ENCODE results near the gene FGF21. TPM values are rescaled to one million over a fixed set of nuclear protein-coding genes. Genes with fewer than 3 reads are reported as not detected.

The FGF21 gene
- total and polyA plus RNA-seq, 10 of the 15 experiments (the other 5 are each of a cell fraction or from before 2014, with no cell fraction given) = not detected

GRCh38 chr19:48799358-48800300 lies 44.3 kb downstream of the FGF21 start:
- ChIA-PET RAD21 (ENCODE audit: unreplicated experiment) (no interaction called here), POLR2A (interaction anchor here (0.6 to 1.2 kb wide), 3 partner anchors 10 to 70 kb away, joined by 3 to 5 read pairs (median 4); no protein-coding TSS in a partner anchor), CTCF (interaction anchor here (0.6 to 26.1 kb wide), 3 partner anchors 12 to 44 kb away, joined by 3 to 520 read pairs (median 3); partner anchors contain the start of gene HSD17B14), SMC1A (ENCODE audit: uncharacterized antibody, unreplicated experiment) (no interaction called here)
- Histone ChIP-seq H3K4me2 (ENCODE audit: control insufficient read depth, insufficient read depth) (no peak overlapping the region), H3K79me2 (ENCODE audit: control insufficient read depth, insufficient read depth, low read length) (no peaks in the 10 kb centered on the region), H3K27me3 (replicated peaks in 1 of 2; ENCODE audit: control insufficient read depth in 2 of 2, insufficient read depth in 2 of 2, low read length in 1 of 2) (no peaks in the 10 kb centered on the region), H3K9ac (ENCODE audit: control insufficient read depth, insufficient read depth, low read length) (no peak overlapping the region), H3K4me3 (no peak overlapping the region), H2AFZ (ENCODE audit: control insufficient read depth, low read depth, low read length) (no peak overlapping the region), H4K20me1 (ENCODE audit: control insufficient read depth, insufficient read depth) (no peaks in the 10 kb centered on the region), H3K27ac (ENCODE audit: control insufficient read depth, insufficient read depth) (no peak overlapping the region; the same call in 1 of the 2 replicates), H3K9me3 (replicated peaks; ENCODE audit: control insufficient read depth, insufficient read depth, low read length) (no peaks in the 10 kb centered on the region), H3K4me1 (ENCODE audit: control insufficient read depth, insufficient read depth, low read length) (peaks cover 6% of the 10 kb centered on the region), H3K36me3 (ENCODE audit: control insufficient read depth in 2 of 2, insufficient read depth in 2 of 2, low read length in 1 of 2) (no peaks in the 10 kb centered on the region; a peak in 1 of 4 replicates)
- in situ Hi-C loops (cut with MboI) (loop anchor here (5.0 kb wide), 2 partner anchors 38 to 173 kb away; partner anchors contain the start of gene HSD17B14), intact Hi-C loops (cut with micrococcal nuclease; ENCODE audit: unreplicated experiment) (no loop called here)
- FAIRE-seq = no peak
- no TSS peak for BruUV-seq (replicated peaks)
- DNase-seq (ENCODE audit: low read depth, low spot score) = no peak
- WGBS (ENCODE audit: insufficient coverage, insufficient replicate concordance, low lambda C conversion rate, missing lambda C conversion rate) = 96% methylated on average over 40 of the region's 44 CpGs
- ATAC-seq = no peak
- TF ChIP-seq HDAC2 (IDR thresholded peaks at IDR 0.05) = no peak
- TF ChIP-seq ZNF24 (IDR thresholded peaks at IDR 0.05) = no peak
- TF ChIP-seq SIN3A (IDR thresholded peaks at IDR 0.05; ENCODE audit: low read depth, low read length) = no peak
- TF ChIP-seq SUPT20H (IDR thresholded peaks at IDR 0.05; ENCODE audit: borderline replicate concordance, control insufficient read depth, low read depth, low read length) = no peak
- no peak for TF ChIP-seq USF1 (IDR thresholded peaks at IDR 0.05; ENCODE audit: borderline replicate concordance, extremely low read length, insufficient read depth, low read depth, low read length)
- TF ChIP-seq GATAD2B (conservative IDR thresholded peaks at IDR 0.05; ENCODE audit: low read depth) = no peak
- no peak for TF ChIP-seq MEF2A (IDR thresholded peaks at IDR 0.05; ENCODE audit: insufficient read depth, low read depth, low read length)
- no peak for TF ChIP-seq ELK1 (IDR thresholded peaks at IDR 0.05; ENCODE audit: low read depth, low read length)
- TF ChIP-seq RELB (IDR thresholded peaks at IDR 0.05; ENCODE audit: low read depth) = no peak
- TF ChIP-seq CREM (IDR thresholded peaks at IDR 0.05; ENCODE audit: low read depth) = no peak
- no peak for TF ChIP-seq TCF7 (IDR thresholded peaks at IDR 0.05; ENCODE audit: borderline replicate concordance)

Data from GM12878 (cell line).